Gastroesophageal sphincter (tissue), 3 donors: ENCODE results near the gene CABLES2.

ENCODE experiments used
- CTCF ChIP-seq, 4 experiments: fragments of 200-600 bp in 2 of 4; fragments of 450-650 bp in 2 of 4; sonication (generic) in 1 of 4; IDR thresholded peaks; one replicate each; pipeline ENCODE4 v1.5.1; 2017 to 2019; ENCODE audit warnings: antibody characterized with exemption in 4 of 4, mild to moderate bottlenecking in 2 of 4, moderate library complexity in 2 of 4
- EP300 ChIP-seq: sonication (generic); formaldehyde crosslinking; IDR thresholded peaks from one replicate; pipeline ENCODE4 v1.6.1; 2017; ENCODE audit warnings: antibody characterized with exemption, mild to moderate bottlenecking
- POLR2A ChIP-seq, 2 donors: fragments of 450-650 bp; IDR thresholded peaks; one replicate each; pipeline ENCODE4 v1.6.1; 2017; ENCODE audit warnings: antibody characterized with exemption in 2 of 2, mild to moderate bottlenecking in 2 of 2, moderate library complexity in 1 of 2
- POLR2AphosphoS5 ChIP-seq: sonication (generic); formaldehyde crosslinking; IDR thresholded peaks from one replicate; pipeline ENCODE4 v1.6.1; 2017; ENCODE audit warnings: antibody characterized with exemption

- TF ChIP-seq CTCF (IDR thresholded peaks at IDR 0.05) (no peak), POLR2A (IDR thresholded peaks at IDR 0.05) (no peak), POLR2AphosphoS5 (no peak), EP300 (no peak)
These were observed 15.0 kb downstream of the CABLES2 start for GRCh38 chr20:62392077-62392418.
